Left ventricle myocardium inferior (tissue), 1 donor: ENCODE data around the gene VCP. TPM values are rescaled to one million over a fixed set of nuclear protein-coding genes. Genes with fewer than 3 reads are reported as not detected.

Source experiments
- DNase-seq: peaks from one replicate; pipeline ENCODE4 v3.0.0-alpha.2; 2020
- H3K27ac ChIP-seq: fragments of 200-600 bp; replicated peaks from 2 replicates; pipeline ENCODE4 v1.8.0; 2021
- H3K27me3 ChIP-seq: fragments of 200-600 bp; 2 replicates; pipeline ENCODE4 v1.8.0; 2021; ENCODE audit warnings: low read depth
- H3K36me3 ChIP-seq: fragments of 200-600 bp; 2 replicates; pipeline ENCODE4 v1.8.0; 2021
- H3K4me1 ChIP-seq: fragments of 200-600 bp; 2 replicates; pipeline ENCODE4 v1.8.0; 2021
- H3K4me3 ChIP-seq: fragments of 200-600 bp; 2 replicates; pipeline ENCODE4 v1.8.0; 2021; ENCODE audit warnings: mild to moderate bottlenecking, moderate library complexity
- H3K9me3 ChIP-seq: fragments of 200-600 bp; replicated peaks from 2 replicates; pipeline ENCODE4 v1.8.0; 2021
- CTCF ChIP-seq: fragments of 200-600 bp; IDR thresholded peaks from 2 replicates; pipeline ENCODE4 v1.8.0; 2021; ENCODE audit warnings: antibody characterized with exemption, mild to moderate bottlenecking, borderline replicate concordance
- intact Hi-C: fragments of 100-400 bp; cut with micrococcal nuclease; formaldehyde crosslinking; loops from one replicate; pipeline ENCODE4 v1.11.0; 2022
- total RNA-seq: library from RNA; stranded (reverse); fragmentation: NEBNext Ultra II Directional; extraction: Animal tissue kit (Norgen Biotek cat#: 25700); gene quantifications from one replicate; pipeline ENCODE4 v1.2.1, GENCODE V29; 2021
- donor health status: DM: no; HTN: yes; CAD: no; lungs with severe emphysema.

The VCP gene
- total RNA-seq, 1 donor from 2014 or later, result 253 TPM

GRCh38 chr9:35057271-35057620 is 15.2 kb downstream of the VCP start:
- intact Hi-C loops, result no loop called here
- H3K36me3 ChIP-seq, result peaks cover 93% of the 10 kb centered on the region

GRCh38 chr9:35056571-35057270 is 15.7 kb downstream of the VCP start:
- intact Hi-C loops, result no loop called here
- peaks cover 1% of the 10 kb centered on the region for H3K4me1 ChIP-seq
- no peak for DNase-seq
- no peak overlapping the region for H3K27ac ChIP-seq
- H3K27me3 ChIP-seq, result no peaks in the 10 kb centered on the region
- no peak for TF ChIP-seq CTCF
- H3K9me3 ChIP-seq, result no peaks in the 10 kb centered on the region
- peaks cover 93% of the 10 kb centered on the region for H3K36me3 ChIP-seq
- no peak overlapping the region for H3K4me3 ChIP-seq

More at GRCh38 chr9:35057271-35057620, 15.2 kb downstream of the VCP start:
- H3K4me1 ChIP-seq, result no peaks in the 10 kb centered on the region
- H3K27ac ChIP-seq, result no peak overlapping the region
- H3K4me3 ChIP-seq, result no peak overlapping the region
- TF ChIP-seq CTCF, result no peak
- no peaks in the 10 kb centered on the region for H3K27me3 ChIP-seq
- no peak for DNase-seq
- H3K9me3 ChIP-seq, result no peaks in the 10 kb centered on the region

GRCh38 chr9:35054871-35055644 is 17.4 kb downstream of the VCP start:
- Histone ChIP-seq H3K27me3 (no peaks in the 10 kb centered on the region), H3K36me3 (peaks cover 89% of the 10 kb centered on the region), H3K27ac (no peak overlapping the region), H3K4me3 (no peak overlapping the region), H3K4me1 (peaks cover 13% of the 10 kb centered on the region), H3K9me3 (no peaks in the 10 kb centered on the region)
- intact Hi-C loops, result no loop called here
- no peak for TF ChIP-seq CTCF
- DNase-seq, result no peak

GRCh38 chr9:35054185-35054835 is 18.1 kb downstream of the VCP start:
- intact Hi-C loops, result no loop called here
- peaks cover 13% of the 10 kb centered on the region for H3K4me1 ChIP-seq
- no peak overlapping the region for H3K27ac ChIP-seq
- H3K4me3 ChIP-seq, result no peak overlapping the region
- no peak for DNase-seq
- no peaks in the 10 kb centered on the region for H3K9me3 ChIP-seq
- H3K36me3 ChIP-seq, result peaks cover 88% of the 10 kb centered on the region
- H3K27me3 ChIP-seq, result no peaks in the 10 kb centered on the region
- TF ChIP-seq CTCF, result no peak

GRCh38 chr9:35051069-35051967 is 21.1 kb downstream of the VCP start:
- peak; percentile 36 for DNase-seq
- peak; percentile 73 for TF ChIP-seq CTCF
- Histone ChIP-seq H3K9me3 (no peaks in the 10 kb centered on the region), H3K36me3 (peaks cover 82% of the 10 kb centered on the region), H3K27me3 (no peaks in the 10 kb centered on the region), H3K27ac (peak overlapping the region; percentile 83), H3K4me1 (peaks cover 13% of the 10 kb centered on the region), H3K4me3 (no peak overlapping the region)
- intact Hi-C loops, result no loop called here
